HepG2 (cell line): ENCODE data around the gene FURIN. TPM values are rescaled to one million over a fixed set of nuclear protein-coding genes. Genes with fewer than 3 reads are reported as not detected.

ENCODE experiments used
- CBFB ChIP-seq: sonication (generic); formaldehyde crosslinking; IDR thresholded peaks from 2 replicates; pipeline ENCODE4 v1.4.0; 2020; ENCODE audit warnings: missing genetic modification reagents
- CCDC6 ChIP-seq: sonication (generic); formaldehyde crosslinking; IDR thresholded peaks from 2 replicates; pipeline ENCODE4 v1.8.1; 2022; ENCODE audit warnings: mild to moderate bottlenecking, missing genetic modification reagents, moderate library complexity
- GMEB1 ChIP-seq: sonication (generic); formaldehyde crosslinking; IDR thresholded peaks from 2 replicates; pipeline ENCODE4 v1.5.1; 2020; ENCODE audit warnings: missing genetic modification reagents, mild to moderate bottlenecking, borderline replicate concordance
- KDM3A ChIP-seq: IDR thresholded peaks from 2 replicates; pipeline ENCODE4 v1.6.1; 2018; ENCODE audit warnings: low read depth, missing compliant biosample characterization
- PAWR ChIP-seq: sonication (generic); formaldehyde crosslinking; IDR thresholded peaks from 2 replicates; pipeline ENCODE4 v1.4.0; 2020; ENCODE audit warnings: missing genetic modification reagents, mild to moderate bottlenecking, borderline replicate concordance
- SCMH1 ChIP-seq: sonication (generic); formaldehyde crosslinking; IDR thresholded peaks from 2 replicates; pipeline ENCODE4 v1.9.0; 2021; ENCODE audit warnings: missing genetic modification reagents, mild to moderate bottlenecking, borderline replicate concordance
- SOX6 ChIP-seq, 2 experiments: fragments of 450-650 bp in 1 of 2; sonication (generic) in 1 of 2; formaldehyde crosslinking in 1 of 2; IDR thresholded peaks; 2 replicates each; pipeline versions ENCODE4 v1.4.0 to v1.6.1; 2017 to 2020; ENCODE audit warnings: antibody characterized with exemption in 1 of 2, mild to moderate bottlenecking in 1 of 2, missing genetic modification reagents in 1 of 2
- THRA ChIP-seq: sonication (generic); formaldehyde crosslinking; IDR thresholded peaks from 2 replicates; pipeline ENCODE4 v1.4.0; 2020; ENCODE audit warnings: missing genetic modification reagents, borderline replicate concordance
- ZBTB40 ChIP-seq, 2 experiments: fragments of 450-650 bp in 1 of 2; sonication (generic) in 1 of 2; formaldehyde crosslinking in 1 of 2; IDR thresholded peaks; 2 replicates each; pipeline versions ENCODE4 v1.6.1 to v1.8.0; 2016 to 2022; ENCODE audit warnings: antibody characterized with exemption in 1 of 2, mild to moderate bottlenecking in 1 of 2, missing genetic modification reagents in 1 of 2
- ZNF33B ChIP-seq: sonication (generic); formaldehyde crosslinking; IDR thresholded peaks from 2 replicates; pipeline ENCODE4 v1.5.1; 2020; ENCODE audit warnings: mild to moderate bottlenecking, missing genetic modification reagents
- ZNF552 ChIP-seq: sonication (generic); formaldehyde crosslinking; IDR thresholded peaks from 2 replicates; pipeline ENCODE4 v1.9.0; 2022; ENCODE audit warnings: missing genetic modification reagents, mild to moderate bottlenecking, borderline replicate concordance
- ZNF563 ChIP-seq: sonication (generic); formaldehyde crosslinking; IDR thresholded peaks from 2 replicates; pipeline ENCODE4 v1.8.0; 2022; ENCODE audit warnings: mild to moderate bottlenecking, moderate library complexity, missing genetic modification reagents
- polyA plus RNA-seq, 8 experiments: library from polyadenylated mRNA; depleted of rRNA in 3 of 8; stranded (reverse) in 7 of 8; unstranded in 1 of 8; fragments of >200 nt; fragmentation: Illumina TruSeq in 4 of 8; extraction: Trizol in 4 of 8; gene quantifications; 2 replicates each; pipeline versions ENCODE4 v1.2.1 to v1.2.3, GENCODE V29; 2011 to 2016; ENCODE audit warnings: low read depth in 4 of 8, missing spikeins in 1 of 8, mixed read lengths in 1 of 8; ENCODE audit not compliant: insufficient read depth in 1 of 8
- total RNA-seq, 5 experiments: library from RNA; depleted of rRNA; stranded (reverse); fragments of >200 nt; fragmentation: Illumina TruSeq; extraction: Trizol; gene quantifications; 2 replicates each; pipeline ENCODE4 v1.2.3, GENCODE V29; 2016; ENCODE audit warnings: low read depth in 1 of 5

Gene FURIN
- total and polyA plus RNA-seq, 2 of the 13 experiments (the other 11 are each of a cell fraction or from before 2014, with no cell fraction given): 15.2 to 17.4 TPM

GRCh38 chr15:90893175-90894090 lies 25.0 kb downstream of the FURIN start (continued):
- peak; percentile 41; the same call in 1 of the 2 replicates for TF ChIP-seq THRA (CRISPR knock-in tag)
- no peak for TF ChIP-seq SCMH1 (CRISPR knock-in tag)
- TF ChIP-seq CBFB (CRISPR knock-in tag): no peak
- no peak for TF ChIP-seq SOX6 (IDR thresholded peaks at IDR 0.05)
- TF ChIP-seq SOX6 (CRISPR knock-in tag; IDR thresholded peaks at IDR 0.05): peak; percentile 60
- 0 out of 2 replicates have a peak, but pooled peaks have one; percentile 28 for TF ChIP-seq CCDC6 (CRISPR knock-in tag)
- 0 out of 2 replicates have a peak, but pooled peaks have one; percentile 49 for TF ChIP-seq ZNF563 (CRISPR knock-in tag)
- peak; percentile 71; the same call in 1 of the 2 replicates for TF ChIP-seq ZNF33B (CRISPR knock-in tag)
- TF ChIP-seq ZNF552 (CRISPR knock-in tag): no peak
- peak; percentile 31; the same call in 1 of the 2 replicates for TF ChIP-seq GMEB1 (CRISPR knock-in tag)
- TF ChIP-seq KDM3A (CRISPR knock-in tag): 0 out of 2 replicates have a peak, but pooled peaks have one; percentile 42
- no peak for TF ChIP-seq ZBTB40 (IDR thresholded peaks at IDR 0.05)
- peak; percentile 44; the same call in 1 of the 2 replicates for TF ChIP-seq ZBTB40 (CRISPR knock-in tag; IDR thresholded peaks at IDR 0.05)
- 0 out of 2 replicates have a peak, but pooled peaks have one; percentile 38 for TF ChIP-seq PAWR
